Measurements from ENCODE around the gene BEND4.

Gene BEND4

GRCh38 chr4:42070463-42070862 lies 82.0 kb downstream of the BEND4 start:
- Mint-ChIP-seq H3K36me3 (peaks cover 14 to 25% of the 10 kb centered on the region in 2 donors), H3K27ac (no peak overlapping the region), H3K4me1 (no peaks in the 10 kb centered on the region)

GRCh38 chr4:42067264-42067663 lies 85.2 kb downstream of the BEND4 start:
- Mint-ChIP-seq H3K36me3 (peaks cover 12 to 28% of the 10 kb centered on the region in 2 donors), H3K27me3 (no peaks in the 10 kb centered on the region), H3K27ac (no peak overlapping the region), H3K4me3 (no peak overlapping the region), H3K9me3 (no peaks in the 10 kb centered on the region), H3K4me1 (no peaks in the 10 kb centered on the region)
- DNase-seq (no peak), ATAC-seq (replicated peaks) (no peak)

More at GRCh38 chr4:42070463-42070862, 82.0 kb downstream of the BEND4 start:
- ATAC-seq (replicated peaks) (no peak), DNase-seq (no peak)
- Mint-ChIP-seq H3K9me3 (no peaks in the 10 kb centered on the region), H3K4me3 (no peak overlapping the region), H3K27me3 (no peaks in the 10 kb centered on the region)

- H3K27ac Mint-ChIP-seq: no peak overlapping the region
- no peak for ATAC-seq (replicated peaks)
- no peak overlapping the region for H3K4me3 Mint-ChIP-seq
- H3K36me3 Mint-ChIP-seq: peaks cover 8 to 20% of the 10 kb centered on the region in 2 donors
- no peaks in the 10 kb centered on the region for H3K27me3 Mint-ChIP-seq
- no peak for DNase-seq
- no peaks in the 10 kb centered on the region for H3K9me3 Mint-ChIP-seq
- no peaks in the 10 kb centered on the region for H3K4me1 Mint-ChIP-seq
Observed at GRCh38 chr4:42066402-42066801, 86.1 kb downstream of the BEND4 start.
